ENCODE results near the gene ZNF76.
"Not testable (repeated sequence)": the region's sequence is repeated elsewhere in the genome, so short reads cannot be mapped to it uniquely, and the experiment has no call there.

ZNF76 gene

DNA sequence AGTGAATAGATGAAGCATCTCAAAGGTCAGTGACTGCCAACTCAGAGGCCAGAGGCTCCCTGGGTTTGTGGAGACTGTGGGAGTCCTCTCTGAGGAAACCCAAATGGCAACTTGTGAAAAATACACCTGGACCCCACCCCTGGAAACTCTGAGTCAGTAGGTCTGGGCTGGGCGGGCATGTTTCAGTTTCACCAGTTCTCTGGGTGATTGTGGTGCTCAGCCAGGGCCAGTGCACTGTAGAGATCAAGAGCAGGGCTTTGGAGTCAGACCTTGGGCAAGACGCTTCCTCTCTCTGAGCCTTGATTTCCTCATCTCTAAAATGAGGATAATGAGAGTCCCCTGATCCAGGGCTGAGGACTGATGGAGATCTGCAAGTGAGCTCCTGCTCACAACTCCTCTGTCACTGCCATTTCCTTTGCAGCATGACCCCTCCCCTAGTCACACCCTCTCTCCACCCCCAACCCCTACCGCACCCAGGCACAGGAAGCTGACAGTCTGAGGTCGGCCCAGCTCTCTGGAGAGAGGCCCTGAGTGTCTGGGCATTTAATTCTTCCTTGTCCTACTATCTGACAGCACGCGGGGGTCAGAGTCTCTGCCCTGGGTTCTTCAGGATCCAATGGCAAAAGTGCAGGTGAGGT lies 43.2 kb downstream of the ZNF76 start:
- no peak overlapping the region for H3K4me3 ChIP-seq (ENCODE audit: low read length)
- H3K36me3 ChIP-seq (ENCODE audit: insufficient read depth, low read length): no peaks in the 10 kb centered on the region
- no peak overlapping the region for H3K9ac ChIP-seq (ENCODE audit: low read depth, low read length)
- no peak overlapping the region for H3K27ac ChIP-seq (ENCODE audit: low read depth, low read length)
- no peaks in the 10 kb centered on the region for H3K27me3 ChIP-seq (ENCODE audit: insufficient read depth, low read length)
- WGBS: 34% methylated on average over 6 of the region's 6 CpGs
- no peaks in the 10 kb centered on the region for H3K9me3 ChIP-seq (ENCODE audit: insufficient read depth, low read depth, low read length)
- H3K4me1 ChIP-seq (ENCODE audit: insufficient read depth, low read length): peaks cover 16% of the 10 kb centered on the region

DNA sequence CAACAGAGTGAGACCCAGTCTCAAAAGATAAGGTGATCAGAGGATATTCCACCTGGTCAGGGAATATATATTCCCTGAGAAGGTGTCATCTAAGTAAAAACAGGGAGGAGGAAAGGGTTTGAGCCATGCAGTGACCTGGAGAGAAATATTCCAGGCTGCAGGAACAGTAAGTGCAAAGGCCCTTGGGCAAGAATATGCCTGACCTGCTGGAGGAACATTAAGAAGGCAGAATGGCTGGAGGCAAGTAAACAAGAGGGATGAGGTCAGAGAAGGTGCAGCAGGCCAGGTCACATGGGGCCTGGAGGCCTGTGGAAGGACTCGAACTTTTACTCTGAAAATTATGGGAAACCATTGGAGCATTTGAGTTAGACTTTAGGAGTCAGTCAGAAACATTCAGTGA lies 44.8 kb downstream of the ZNF76 start:
- no peaks in the 10 kb centered on the region for H3K27me3 ChIP-seq (ENCODE audit: insufficient read depth, low read length)
- no peaks in the 10 kb centered on the region for H3K9me3 ChIP-seq (ENCODE audit: insufficient read depth, low read depth, low read length)
- H3K4me3 ChIP-seq (ENCODE audit: low read length): no peak overlapping the region
- 94% methylated on average over 1 of the region's 1 CpG for WGBS
- peaks cover 9% of the 10 kb centered on the region for H3K4me1 ChIP-seq (ENCODE audit: insufficient read depth, low read length)
- no peaks in the 10 kb centered on the region for H3K36me3 ChIP-seq (ENCODE audit: insufficient read depth, low read length)
- no peak overlapping the region for H3K27ac ChIP-seq (ENCODE audit: low read depth, low read length)
- no peak overlapping the region for H3K9ac ChIP-seq (ENCODE audit: low read depth, low read length)

DNA sequence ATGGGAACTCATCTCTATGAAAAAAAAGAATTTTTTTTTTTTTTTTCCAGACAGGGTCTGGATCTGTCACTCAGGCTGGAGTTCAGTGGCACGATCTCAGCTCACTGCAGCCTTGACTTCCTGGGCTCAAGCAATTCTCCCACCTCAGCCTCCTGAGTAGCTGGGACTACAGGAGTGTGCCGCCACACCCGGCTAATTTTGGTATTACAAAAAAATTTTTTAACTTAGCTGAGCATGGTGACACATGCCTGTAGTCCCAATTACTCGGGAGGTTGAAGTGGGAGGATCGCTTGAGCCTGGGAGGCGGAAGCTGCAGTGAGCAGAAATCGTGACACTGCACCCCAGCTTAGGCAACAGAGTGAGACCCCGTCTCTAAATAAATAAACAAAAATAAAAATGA lies 45.6 kb downstream of the ZNF76 start:
- 93% methylated on average over 7 of the region's 8 CpGs for WGBS
- H3K27me3 ChIP-seq (ENCODE audit: insufficient read depth, low read length): no peaks in the 10 kb centered on the region
- no peaks in the 10 kb centered on the region for H3K36me3 ChIP-seq (ENCODE audit: insufficient read depth, low read length)
- no peak overlapping the region for H3K27ac ChIP-seq (ENCODE audit: low read depth, low read length)
- no peak overlapping the region for H3K4me3 ChIP-seq (ENCODE audit: low read length)
- no peaks in the 10 kb centered on the region for H3K9me3 ChIP-seq (ENCODE audit: insufficient read depth, low read depth, low read length)
- H3K4me1 ChIP-seq (ENCODE audit: insufficient read depth, low read length): peaks cover 9% of the 10 kb centered on the region
- no peak overlapping the region for H3K9ac ChIP-seq (ENCODE audit: low read depth, low read length)

DNA sequence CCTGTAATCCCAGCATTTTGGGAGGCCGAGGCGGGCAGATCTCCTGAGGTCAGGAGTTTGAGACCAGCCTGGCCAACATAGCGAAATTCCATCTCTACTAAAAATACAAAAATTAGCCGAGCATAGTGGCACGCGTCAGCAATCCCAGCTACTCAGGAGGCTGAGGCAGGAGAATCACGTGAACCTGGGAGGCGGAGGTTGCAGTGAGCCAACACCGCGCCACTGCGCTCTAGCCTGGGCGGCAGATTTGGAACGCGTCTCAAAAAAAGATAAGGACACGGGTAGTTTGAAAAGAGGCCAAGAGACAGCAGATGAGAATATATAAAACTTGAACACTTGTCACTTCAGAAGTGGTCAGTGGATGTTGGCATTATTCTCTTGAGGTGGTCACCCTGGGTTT lies 47.6 kb downstream of the ZNF76 start:
- H3K4me3 ChIP-seq (ENCODE audit: low read length); H3K27me3 ChIP-seq (ENCODE audit: insufficient read depth, low read length); H3K4me1 ChIP-seq (ENCODE audit: insufficient read depth, low read length); H3K9ac ChIP-seq (ENCODE audit: low read depth, low read length); H3K9me3 ChIP-seq (ENCODE audit: insufficient read depth, low read depth, low read length); H3K36me3 ChIP-seq (ENCODE audit: insufficient read depth, low read length); H3K27ac ChIP-seq (ENCODE audit: low read depth, low read length): not testable (repeated sequence)
- WGBS: 95% methylated on average over 15 of the region's 15 CpGs

DNA sequence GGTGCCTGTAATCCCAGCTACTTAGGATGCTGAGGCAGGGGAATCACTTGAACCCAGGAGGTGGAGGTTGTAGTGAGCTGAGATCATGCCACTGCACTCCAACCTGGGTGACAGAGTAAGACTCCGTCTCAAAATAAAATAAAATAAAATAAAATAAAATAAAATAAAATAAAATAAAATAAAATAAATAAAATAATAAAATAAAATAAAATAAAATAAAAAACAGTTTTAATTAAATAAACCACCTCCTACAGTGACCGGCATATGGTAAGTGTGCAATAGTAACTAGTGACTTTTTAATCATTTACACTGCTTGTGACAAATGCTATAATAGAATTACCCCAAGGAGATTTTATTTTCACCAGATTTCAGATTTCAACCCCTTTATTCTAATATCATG lies 49.0 kb downstream of the ZNF76 start:
- H3K4me3 ChIP-seq (ENCODE audit: low read length); H3K27ac ChIP-seq (ENCODE audit: low read depth, low read length); H3K9ac ChIP-seq (ENCODE audit: low read depth, low read length); H3K9me3 ChIP-seq (ENCODE audit: insufficient read depth, low read depth, low read length); H3K27me3 ChIP-seq (ENCODE audit: insufficient read depth, low read length); H3K4me1 ChIP-seq (ENCODE audit: insufficient read depth, low read length); H3K36me3 ChIP-seq (ENCODE audit: insufficient read depth, low read length): not testable (repeated sequence)
- no CpG with 5 or more reads among the region's 2 CpGs for WGBS

DNA sequence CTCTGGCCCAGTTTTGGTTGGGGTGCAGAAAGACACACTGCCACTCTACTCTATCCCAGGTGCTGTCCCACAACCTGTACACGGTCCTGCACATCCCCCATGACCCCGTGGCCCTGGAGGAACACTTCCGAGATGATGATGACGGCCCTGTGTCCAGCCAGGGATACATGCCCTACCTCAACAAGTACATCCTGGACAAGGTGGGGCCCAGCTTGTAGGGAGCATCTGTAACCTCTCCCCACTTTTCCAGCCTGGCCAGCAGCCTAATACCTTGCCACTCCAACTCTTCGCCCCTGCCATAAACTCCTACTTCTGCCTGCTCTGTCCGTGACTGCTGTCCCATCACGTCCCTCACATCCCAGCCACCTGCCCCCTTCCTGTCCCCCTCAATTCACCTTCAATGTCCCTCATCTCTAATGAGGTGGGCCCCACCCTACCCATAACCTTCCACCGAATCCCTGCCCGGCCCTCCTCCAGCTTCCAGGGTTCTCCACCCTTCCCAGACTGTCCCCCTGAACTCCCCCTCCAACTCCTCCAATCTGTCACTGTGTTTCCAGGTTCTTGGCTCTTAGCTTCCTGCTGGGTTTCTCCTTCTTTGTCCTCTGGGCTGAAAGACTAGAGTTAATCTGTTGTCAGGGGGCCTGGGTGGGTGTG lies 50.2 kb downstream of the ZNF76 start:
- no peak overlapping the region for H3K9ac ChIP-seq (ENCODE audit: low read depth, low read length)
- 93% methylated on average over 9 of the region's 9 CpGs for WGBS
- H3K4me1 ChIP-seq (ENCODE audit: insufficient read depth, low read length): no peaks in the 10 kb centered on the region
- H3K27me3 ChIP-seq (ENCODE audit: insufficient read depth, low read length): no peaks in the 10 kb centered on the region
- no peaks in the 10 kb centered on the region for H3K9me3 ChIP-seq (ENCODE audit: insufficient read depth, low read depth, low read length)
- H3K27ac ChIP-seq (ENCODE audit: low read depth, low read length): no peak overlapping the region
- H3K4me3 ChIP-seq (ENCODE audit: low read length): no peak overlapping the region
- H3K36me3 ChIP-seq (ENCODE audit: insufficient read depth, low read length): no peaks in the 10 kb centered on the region

DNA sequence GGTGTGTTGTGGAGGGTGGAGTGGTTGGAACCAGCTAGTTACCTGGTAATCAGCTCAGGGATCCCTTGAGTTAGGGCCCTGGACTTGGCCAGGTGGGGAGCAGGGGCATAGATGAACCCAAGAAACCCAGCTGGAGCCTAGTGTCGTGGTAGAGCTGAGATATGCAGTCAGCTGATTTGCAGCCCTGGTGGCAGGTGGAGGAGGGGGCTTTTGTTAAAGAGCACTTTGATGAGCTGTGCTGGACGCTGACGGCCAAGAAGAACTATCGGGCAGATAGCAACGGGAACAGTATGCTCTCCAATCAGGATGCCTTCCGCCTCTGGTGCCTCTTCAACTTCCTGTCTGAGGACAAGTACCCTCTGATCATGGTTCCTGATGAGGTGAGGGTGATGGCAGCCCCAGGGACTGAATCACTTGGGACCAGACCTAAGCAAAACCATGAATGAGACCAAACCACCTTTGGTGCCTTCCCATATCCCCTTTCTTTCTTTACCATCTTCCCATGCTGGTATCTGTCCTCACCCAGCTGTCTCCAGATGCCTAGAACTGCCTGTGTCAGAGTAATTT lies 50.8 kb downstream of the ZNF76 start:
- no peaks in the 10 kb centered on the region for H3K4me1 ChIP-seq (ENCODE audit: insufficient read depth, low read length)
- H3K4me3 ChIP-seq (ENCODE audit: low read length): no peak overlapping the region
- H3K27me3 ChIP-seq (ENCODE audit: insufficient read depth, low read length): 0 out of 2 replicates have a peak, but pooled peaks cover 3% of the 10 kb centered on the region
- H3K36me3 ChIP-seq (ENCODE audit: insufficient read depth, low read length): no peaks in the 10 kb centered on the region
- no peak overlapping the region for H3K9ac ChIP-seq (ENCODE audit: low read depth, low read length)
- H3K9me3 ChIP-seq (ENCODE audit: insufficient read depth, low read depth, low read length): no peaks in the 10 kb centered on the region
- H3K27ac ChIP-seq (ENCODE audit: low read depth, low read length): no peak overlapping the region
- WGBS: 87% methylated on average over 6 of the region's 6 CpGs

DNA sequence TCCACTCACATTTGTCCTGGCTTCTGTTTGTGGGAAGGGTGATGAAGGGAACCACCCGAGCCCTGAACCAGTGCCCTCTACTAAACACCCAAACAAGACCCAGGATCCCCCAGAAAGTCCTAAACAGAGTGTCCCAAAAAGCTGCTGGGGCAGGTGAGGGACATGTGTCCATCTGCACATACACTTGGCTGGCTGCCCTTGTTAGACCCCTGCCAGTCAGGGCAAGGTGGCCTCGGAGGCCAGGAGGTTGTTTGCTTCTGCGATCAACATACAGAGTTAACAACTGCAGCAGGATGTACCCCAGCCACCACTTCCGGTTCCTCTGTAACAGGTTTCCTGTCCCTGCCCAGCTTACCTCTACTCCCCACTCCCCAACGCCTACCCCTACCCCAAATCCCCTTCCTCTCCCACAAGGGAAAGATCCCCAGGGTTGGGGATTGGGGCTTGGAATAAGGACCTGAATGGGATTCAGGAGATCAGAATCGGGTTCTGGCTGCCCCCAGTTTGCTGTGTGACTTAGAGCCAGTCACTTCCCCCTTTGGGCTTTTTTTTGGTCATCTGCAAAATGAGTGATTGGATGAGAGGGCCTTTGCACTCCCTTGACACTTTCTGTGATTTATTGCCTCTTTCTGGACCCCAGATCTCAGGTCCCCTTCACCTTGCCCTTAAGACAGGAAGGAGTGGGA lies 52.0 kb downstream of the ZNF76 start:
- H3K9ac ChIP-seq (ENCODE audit: low read depth, low read length): no peak overlapping the region
- H3K27me3 ChIP-seq (ENCODE audit: insufficient read depth, low read length): peaks cover 7% of the 10 kb centered on the region
- H3K4me1 ChIP-seq (ENCODE audit: insufficient read depth, low read length): no peaks in the 10 kb centered on the region
- no peaks in the 10 kb centered on the region for H3K36me3 ChIP-seq (ENCODE audit: insufficient read depth, low read length)
- no peaks in the 10 kb centered on the region for H3K9me3 ChIP-seq (ENCODE audit: insufficient read depth, low read depth, low read length)
- H3K27ac ChIP-seq (ENCODE audit: low read depth, low read length): no peak overlapping the region
- 89% methylated on average over 4 of the region's 6 CpGs for WGBS
- no peak overlapping the region for H3K4me3 ChIP-seq (ENCODE audit: low read length)

DNA sequence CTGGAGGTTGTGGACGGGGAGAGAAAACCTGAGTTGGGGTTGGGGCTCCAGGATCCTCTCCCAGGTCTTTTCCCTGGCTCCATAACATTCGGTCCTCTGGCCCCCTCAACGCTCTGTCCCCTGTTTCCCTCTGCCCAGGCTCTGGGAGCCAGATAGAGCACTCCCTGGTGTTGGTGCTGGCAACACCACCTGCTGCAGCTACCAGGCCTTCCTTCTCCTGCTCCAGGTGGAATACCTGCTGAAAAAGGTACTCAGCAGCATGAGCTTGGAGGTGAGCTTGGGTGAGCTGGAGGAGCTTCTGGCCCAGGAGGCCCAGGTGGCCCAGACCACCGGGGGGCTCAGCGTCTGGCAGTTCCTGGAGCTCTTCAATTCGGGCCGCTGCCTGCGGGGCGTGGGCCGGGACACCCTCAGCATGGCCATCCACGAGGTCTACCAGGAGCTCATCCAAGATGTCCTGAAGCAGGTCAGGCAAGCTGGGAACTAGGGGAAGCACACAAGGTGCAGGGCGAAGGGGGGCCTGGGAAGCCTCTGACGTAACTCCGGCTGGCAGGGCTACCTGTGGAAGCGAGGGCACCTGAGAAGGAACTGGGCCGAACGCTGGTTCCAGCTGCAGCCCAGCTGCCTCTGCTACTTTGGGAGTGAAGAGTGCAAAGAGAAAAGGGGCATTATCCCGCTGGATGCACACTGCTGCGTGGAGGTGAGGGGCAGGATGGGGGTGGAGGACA lies 52.7 kb downstream of the ZNF76 start:
- H3K4me1 ChIP-seq (ENCODE audit: insufficient read depth, low read length): no peaks in the 10 kb centered on the region
- 92% methylated on average over 19 of the region's 19 CpGs for WGBS
- H3K9me3 ChIP-seq (ENCODE audit: insufficient read depth, low read depth, low read length): no peaks in the 10 kb centered on the region
- H3K27me3 ChIP-seq (ENCODE audit: insufficient read depth, low read length): peaks cover 15% of the 10 kb centered on the region
- H3K27ac ChIP-seq (ENCODE audit: low read depth, low read length): no peak overlapping the region
- H3K9ac ChIP-seq (ENCODE audit: low read depth, low read length): no peak overlapping the region
- H3K4me3 ChIP-seq (ENCODE audit: low read length): no peak overlapping the region
- H3K36me3 ChIP-seq (ENCODE audit: insufficient read depth, low read length): no peaks in the 10 kb centered on the region

DNA sequence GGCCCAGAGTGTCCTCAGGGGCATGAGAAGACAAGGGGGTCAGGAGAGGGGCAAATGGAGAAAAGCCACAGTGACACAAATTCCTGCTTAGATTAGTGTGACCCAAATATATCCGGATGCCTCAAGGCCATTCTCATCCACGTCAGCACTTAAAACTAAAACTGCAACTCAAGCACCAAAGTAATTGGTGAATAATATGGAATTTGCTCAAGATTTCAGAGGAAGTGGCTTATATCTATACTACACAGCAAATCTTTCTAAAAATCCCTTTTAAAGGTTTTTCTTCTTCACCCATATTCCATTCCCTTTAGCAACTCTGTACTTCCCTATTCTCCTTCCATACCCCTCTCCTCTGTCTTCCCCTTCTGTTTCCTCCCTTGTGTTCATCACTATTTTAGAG lies 53.3 kb downstream of the ZNF76 start:
- Histone ChIP-seq H3K9me3 (ENCODE audit: insufficient read depth, low read depth, low read length) (no peaks in the 10 kb centered on the region), H3K4me1 (ENCODE audit: insufficient read depth, low read length) (no peaks in the 10 kb centered on the region), H3K36me3 (ENCODE audit: insufficient read depth, low read length) (no peaks in the 10 kb centered on the region), H3K27me3 (ENCODE audit: insufficient read depth, low read length) (peaks cover 20% of the 10 kb centered on the region), H3K4me3 (ENCODE audit: low read length) (no peak overlapping the region), H3K27ac (ENCODE audit: low read depth, low read length) (no peak overlapping the region), H3K9ac (ENCODE audit: low read depth, low read length) (no peak overlapping the region)
- 0% methylated on average over 1 of the region's 2 CpGs for WGBS
